SJSA1 (cell line): Measurements from ENCODE around the gene TUBA3E. TPM values are rescaled to one million over a fixed set of nuclear protein-coding genes. Genes with fewer than 3 reads are reported as not detected.
"Not testable (repeated sequence)": the region's sequence is repeated elsewhere in the genome, so short reads cannot be mapped to it uniquely, and the experiment has no call there.

Experiments
- DNase-seq, 2 experiments: peaks; one replicate each; pipeline ENCODE4 v3.0.0-alpha.2; 2015 to 2020; ENCODE audit warnings: low spot score in 2 of 2, low read depth in 1 of 2
- H3K27ac ChIP-seq: fragments of 250-450 bp; sonication (Bioruptor Pico); 2 replicates; pipeline ENCODE4 v1.5.1; 2020; ENCODE audit warnings: mild to moderate bottlenecking, moderate library complexity
- H3K27me3 ChIP-seq: fragments of 250-450 bp; sonication (Bioruptor Pico); replicated peaks from 2 replicates; pipeline ENCODE4 v1.5.1; 2020; ENCODE audit warnings: mild to moderate bottlenecking, moderate library complexity
- H3K36me3 ChIP-seq: fragments of 250-450 bp; sonication (Bioruptor Pico); 2 replicates; pipeline ENCODE4 v1.5.1; 2020; ENCODE audit warnings: mild to moderate bottlenecking
- H3K4me1 ChIP-seq: fragments of 250-450 bp; sonication (Bioruptor Pico); replicated peaks from 2 replicates; pipeline ENCODE4 v1.6.1; 2021; ENCODE audit warnings: mild to moderate bottlenecking
- H3K4me3 ChIP-seq: fragments of 250-450 bp; sonication (Bioruptor Pico); 2 replicates; pipeline ENCODE4 v1.5.1; 2020; ENCODE audit warnings: mild to moderate bottlenecking
- H3K9me3 ChIP-seq: fragments of 250-450 bp; sonication (Bioruptor Pico); replicated peaks from 2 replicates; pipeline ENCODE4 v1.5.1; 2020; ENCODE audit warnings: mild to moderate bottlenecking
- total RNA-seq: library from RNA; depleted of rRNA; stranded (reverse); fragments of >200 nt; shearing (Covaris generic); gene quantifications from 2 replicates; pipeline ENCODE4 v1.2.3, GENCODE V29; 2014; rRNA removed

TUBA3E gene
- not detected in 2 replicates for total RNA-seq

DNA sequence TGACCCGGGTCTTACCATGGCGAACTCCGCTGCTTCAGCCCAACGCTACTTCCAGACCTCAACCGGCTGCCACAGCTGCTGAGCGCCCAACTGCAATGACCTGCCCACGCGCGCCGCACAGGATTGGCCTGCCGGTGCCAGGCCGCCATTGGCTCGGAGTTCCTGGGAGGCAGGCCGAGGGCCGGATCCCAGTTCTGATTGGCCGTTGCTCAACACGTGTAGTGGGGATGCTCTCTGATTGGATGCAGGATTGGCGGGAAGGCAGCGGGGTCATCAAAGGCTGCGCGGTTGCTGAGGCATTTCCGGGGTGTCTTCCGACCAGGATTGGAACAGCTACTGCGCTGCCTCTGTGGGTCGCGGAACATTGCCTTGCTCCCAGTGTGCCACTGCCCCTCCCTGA is at the start of gene TUBA3E:
TUBA3E (minus strand) TSS at position 97 of the 400 bp plus-strand sequence; CDS start at position 18, 79 bp downstream.
- Histone ChIP-seq H3K36me3 (no peaks in the 10 kb centered on the region), H3K27me3 (no peaks in the 10 kb centered on the region), H3K4me3 (no peak within 1 kb of the TSS), H3K4me1 (no peaks in the 10 kb centered on the region), H3K9me3 (no peaks in the 10 kb centered on the region), H3K27ac (no peak within 1 kb of the TSS)
- DNase-seq, result no peak

DNA sequence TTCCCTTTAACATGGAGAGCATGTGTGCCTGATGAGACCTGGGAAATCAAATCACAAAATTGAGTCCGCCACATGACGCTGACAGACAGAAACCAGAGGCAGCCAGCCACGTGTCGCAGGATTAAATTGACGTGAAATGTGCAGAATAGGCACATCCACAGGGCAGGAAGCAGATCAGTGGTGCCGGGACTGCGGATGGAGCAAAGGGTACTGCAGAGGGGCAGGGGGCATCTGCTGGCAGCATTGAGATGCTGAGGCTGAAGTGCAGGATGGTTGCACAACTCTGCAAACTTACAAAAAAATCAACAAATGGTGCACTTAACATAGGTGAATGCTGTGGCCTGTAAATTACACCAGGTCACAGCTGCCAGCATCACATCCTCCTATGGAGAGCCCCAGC is 48.2 kb upstream of the TUBA3E start:
- Histone ChIP-seq H3K4me3 (no peak overlapping the region), H3K36me3 (no peaks in the 10 kb centered on the region), H3K27me3 (no peaks in the 10 kb centered on the region), H3K9me3 (no peaks in the 10 kb centered on the region), H3K4me1 (no peaks in the 10 kb centered on the region), H3K27ac (no peak overlapping the region)
- DNase-seq, result no peak

DNA sequence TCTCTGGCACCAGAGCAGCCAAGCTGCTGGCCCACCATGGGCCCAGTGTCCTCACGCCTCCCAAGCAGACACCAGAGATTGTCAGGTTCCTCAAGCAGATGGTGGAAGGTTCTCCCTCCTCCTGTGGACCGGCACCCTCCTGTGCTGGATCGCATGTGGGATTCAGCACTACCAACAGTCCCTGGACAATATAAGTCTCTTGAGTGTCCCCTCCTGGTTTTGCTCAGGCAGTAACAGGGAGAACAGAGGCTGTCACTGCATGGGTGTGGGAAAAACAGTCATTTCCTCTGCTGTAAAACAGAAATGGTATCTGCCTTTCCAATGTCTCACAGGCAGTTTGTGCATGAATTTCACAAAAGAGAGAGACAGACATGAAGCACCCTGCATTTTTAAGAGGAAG is 47.7 kb upstream of the TUBA3E start:
- DNase-seq, result no peak
- no peaks in the 10 kb centered on the region for H3K9me3 ChIP-seq
- no peak overlapping the region for H3K4me3 ChIP-seq
- peaks cover under 1% of the 10 kb centered on the region; the same call in 1 of the 2 replicates for H3K4me1 ChIP-seq
- H3K27me3 ChIP-seq, result no peaks in the 10 kb centered on the region
- no peaks in the 10 kb centered on the region for H3K36me3 ChIP-seq
- H3K27ac ChIP-seq, result no peak overlapping the region

DNA sequence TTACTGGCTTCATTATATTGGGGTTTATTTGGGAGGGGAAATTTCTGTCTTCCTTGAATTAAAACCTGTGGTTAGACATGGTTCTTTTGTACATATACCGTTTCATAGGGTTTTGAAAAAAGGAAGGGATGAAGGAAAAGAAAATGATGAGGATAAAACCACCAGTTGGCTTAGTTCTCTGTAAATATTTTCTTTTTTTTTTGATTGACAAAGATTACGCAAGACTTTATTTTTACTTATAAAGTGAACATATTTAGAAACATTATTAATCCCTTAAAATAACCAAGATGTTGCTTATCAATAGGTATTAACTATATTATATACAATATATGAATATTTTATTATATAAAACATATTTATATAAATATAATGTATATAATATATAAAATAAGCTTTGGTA is 45.1 kb upstream of the TUBA3E start:
- H3K27ac ChIP-seq, result no peak overlapping the region

DNA sequence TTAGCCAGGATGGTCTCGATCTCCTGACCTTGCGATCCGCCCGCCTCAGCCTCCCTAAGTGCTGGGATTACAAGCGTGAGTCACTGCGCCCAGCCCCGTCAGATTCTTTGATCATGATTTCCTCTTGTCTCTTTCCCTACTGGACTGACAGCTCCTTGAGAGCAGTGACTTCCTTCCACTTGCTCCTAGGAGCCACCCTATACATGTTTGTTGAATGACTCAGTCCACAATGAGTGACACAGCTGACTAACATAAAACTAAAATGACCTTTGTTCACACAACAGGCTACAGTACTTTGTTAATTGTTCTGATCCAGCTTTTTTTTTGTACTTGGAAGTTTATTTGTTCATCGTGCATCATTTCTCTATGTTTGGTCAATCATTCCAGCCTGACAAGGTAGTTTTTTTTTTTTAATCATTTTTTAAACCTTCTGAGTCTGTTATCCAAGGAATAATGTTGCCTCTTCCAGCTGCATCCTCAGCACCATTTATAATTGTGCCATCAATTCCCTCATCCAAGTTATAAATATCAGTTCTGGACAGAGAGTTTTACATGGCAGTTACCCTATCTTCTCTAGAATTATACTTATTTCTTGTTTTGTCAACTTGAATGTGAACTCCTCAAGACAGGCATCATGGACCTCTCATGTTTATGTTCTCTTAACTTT is 42.9 kb upstream of the TUBA3E start:
- Histone ChIP-seq H3K4me1 (peaks cover 3% of the 10 kb centered on the region; the same call in 1 of the 2 replicates), H3K27ac (no peak overlapping the region), H3K27me3 (no peaks in the 10 kb centered on the region), H3K36me3 (no peaks in the 10 kb centered on the region), H3K9me3 (no peaks in the 10 kb centered on the region), H3K4me3 (no peak overlapping the region)
- DNase-seq, result peak; percentile 66 to 79

More for the DNA sequence above, 45.1 kb upstream of the TUBA3E start:
- peaks cover 3% of the 10 kb centered on the region; the same call in 1 of the 2 replicates for H3K4me1 ChIP-seq
- H3K4me3 ChIP-seq, result no peak overlapping the region
- no peaks in the 10 kb centered on the region for H3K9me3 ChIP-seq
- no peaks in the 10 kb centered on the region for H3K27me3 ChIP-seq
- no peaks in the 10 kb centered on the region for H3K36me3 ChIP-seq
- no peak for DNase-seq

DNA sequence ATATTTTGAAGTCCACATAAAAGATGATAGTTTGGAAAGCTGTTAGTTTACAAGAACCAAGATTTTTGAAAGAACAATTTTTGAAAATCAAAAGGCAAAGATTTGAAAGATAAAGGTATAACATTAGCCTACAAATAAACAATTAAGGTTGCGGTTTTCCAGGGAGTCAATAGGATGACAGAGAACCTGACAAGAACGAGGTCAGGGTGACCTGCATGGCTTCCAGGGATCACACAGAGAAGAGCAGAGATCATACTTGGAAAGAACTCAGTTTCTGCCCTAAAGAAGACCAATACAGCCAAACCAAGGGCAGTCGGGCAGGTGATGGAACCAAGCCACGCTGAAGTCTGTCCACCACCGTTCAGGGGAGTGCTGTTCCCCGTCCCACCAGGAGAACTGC is 41.3 kb upstream of the TUBA3E start:
- not testable (repeated sequence) for H3K4me3 ChIP-seq, H3K36me3 ChIP-seq, H3K4me1 ChIP-seq, H3K27me3 ChIP-seq, DNase-seq, H3K9me3 ChIP-seq, H3K27ac ChIP-seq

DNA sequence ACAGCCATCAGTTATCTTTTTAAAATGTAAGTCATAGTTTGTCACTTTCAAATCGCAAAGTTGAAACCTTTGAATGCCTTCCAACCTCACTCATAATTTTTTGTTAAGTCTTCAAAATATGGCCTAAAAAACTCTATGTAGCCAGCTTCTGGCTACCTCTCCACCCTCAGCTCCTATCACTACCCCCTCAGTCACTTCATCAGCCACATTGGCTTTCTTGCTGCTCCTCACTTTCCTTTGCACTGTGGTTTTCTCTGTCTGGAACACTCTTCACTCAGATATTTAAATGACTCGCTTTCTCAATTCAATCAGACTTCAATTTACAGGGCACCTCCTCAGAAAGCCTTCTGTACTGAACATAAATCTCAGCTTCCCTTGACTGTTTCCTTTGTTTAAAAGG is 34.8 kb upstream of the TUBA3E start:
- H3K27me3 ChIP-seq, H3K9me3 ChIP-seq, H3K36me3 ChIP-seq, H3K4me3 ChIP-seq, H3K27ac ChIP-seq, DNase-seq, H3K4me1 ChIP-seq: not testable (repeated sequence)

DNA sequence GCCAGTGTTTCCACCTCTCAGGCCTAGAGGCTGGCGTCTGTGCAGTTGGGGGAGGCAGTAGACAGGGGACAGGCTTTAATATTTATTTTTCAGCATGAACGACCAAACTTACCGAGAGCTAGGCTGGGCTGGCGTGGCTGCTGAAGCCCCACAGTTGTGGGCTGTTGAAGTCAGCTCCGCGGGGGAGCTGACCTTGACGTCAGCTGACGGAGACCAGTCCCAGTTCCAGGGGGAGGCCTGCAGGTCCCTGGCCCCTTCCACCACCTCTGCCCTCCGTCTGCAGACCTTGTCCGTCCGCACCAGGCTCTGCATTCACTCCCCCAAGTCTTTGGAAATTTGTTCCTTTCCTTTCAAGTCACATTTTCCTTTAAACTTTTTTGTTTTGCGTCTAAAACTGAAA is 33.4 kb upstream of the TUBA3E start:
- Histone ChIP-seq H3K4me3 (no peak overlapping the region), H3K27me3 (no peaks in the 10 kb centered on the region), H3K27ac (no peak overlapping the region), H3K36me3 (no peaks in the 10 kb centered on the region), H3K9me3 (no peaks in the 10 kb centered on the region), H3K4me1 (no peaks in the 10 kb centered on the region)
- DNase-seq, result no peak

DNA sequence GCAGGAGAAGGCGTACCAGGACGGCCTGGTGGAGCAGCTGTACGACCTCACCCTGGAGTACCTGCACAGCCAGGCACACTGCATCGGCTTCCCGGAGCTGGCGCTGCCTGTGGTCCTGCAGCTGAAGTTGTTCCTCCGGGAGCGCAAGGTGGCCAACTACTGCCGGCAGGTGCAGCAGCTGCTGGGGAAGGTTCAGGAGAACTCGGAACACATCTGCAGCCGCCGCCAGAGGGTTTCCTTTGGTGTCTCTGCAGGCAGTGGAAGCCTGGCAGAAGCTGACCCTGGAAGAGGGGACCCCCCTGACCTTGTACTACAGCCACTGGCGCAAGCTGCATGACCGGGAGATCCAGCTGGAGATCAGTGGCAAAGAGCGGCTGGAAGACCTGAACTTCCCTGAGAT is 32.7 kb upstream of the TUBA3E start:
- H3K9me3 ChIP-seq, H3K4me1 ChIP-seq, H3K27me3 ChIP-seq, H3K4me3 ChIP-seq, H3K27ac ChIP-seq, DNase-seq, H3K36me3 ChIP-seq: not testable (repeated sequence)

DNA sequence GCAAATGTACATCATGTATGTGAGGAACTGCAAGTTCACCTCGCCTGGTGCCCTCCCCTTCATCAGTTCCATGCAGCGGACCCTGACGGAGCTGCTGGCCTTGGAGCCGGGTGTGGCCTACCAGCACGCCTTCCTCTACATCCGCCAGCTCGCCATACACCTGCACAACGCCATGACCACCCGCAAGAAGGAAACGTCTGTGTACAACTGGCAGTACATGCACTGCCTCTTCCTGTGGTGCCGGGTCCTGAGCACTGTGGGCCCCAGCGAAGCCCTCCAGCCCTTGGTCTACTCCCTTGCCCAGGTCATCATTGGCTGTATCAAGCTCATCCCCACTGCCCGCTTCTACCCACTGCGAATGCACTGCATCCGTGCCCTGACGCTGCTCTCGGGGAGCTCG is 32.1 kb upstream of the TUBA3E start:
- not testable (repeated sequence) for H3K27ac ChIP-seq, DNase-seq, H3K36me3 ChIP-seq, H3K4me3 ChIP-seq, H3K27me3 ChIP-seq, H3K9me3 ChIP-seq, H3K4me1 ChIP-seq

DNA sequence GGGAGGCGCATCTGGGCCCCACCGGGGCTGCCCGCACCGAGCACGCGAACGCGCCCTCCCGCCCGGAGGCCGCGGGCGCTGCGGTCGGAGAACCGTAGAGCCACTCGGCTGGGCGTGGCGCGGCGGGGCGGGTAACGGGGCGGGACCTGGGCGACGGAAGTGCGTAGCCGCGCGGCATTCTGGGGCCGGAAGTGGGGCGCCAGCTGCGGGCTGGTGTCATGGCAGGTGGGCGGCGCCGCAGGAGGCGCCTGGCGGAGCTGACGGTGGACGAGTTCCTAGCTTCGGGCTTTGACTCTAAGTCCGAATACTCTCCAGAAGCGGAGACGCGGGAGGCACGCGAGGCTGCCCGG is 30.9 kb upstream of the TUBA3E start:
- H3K4me3 ChIP-seq, H3K4me1 ChIP-seq, DNase-seq, H3K9me3 ChIP-seq, H3K27ac ChIP-seq, H3K27me3 ChIP-seq, H3K36me3 ChIP-seq: not testable (repeated sequence)

DNA sequence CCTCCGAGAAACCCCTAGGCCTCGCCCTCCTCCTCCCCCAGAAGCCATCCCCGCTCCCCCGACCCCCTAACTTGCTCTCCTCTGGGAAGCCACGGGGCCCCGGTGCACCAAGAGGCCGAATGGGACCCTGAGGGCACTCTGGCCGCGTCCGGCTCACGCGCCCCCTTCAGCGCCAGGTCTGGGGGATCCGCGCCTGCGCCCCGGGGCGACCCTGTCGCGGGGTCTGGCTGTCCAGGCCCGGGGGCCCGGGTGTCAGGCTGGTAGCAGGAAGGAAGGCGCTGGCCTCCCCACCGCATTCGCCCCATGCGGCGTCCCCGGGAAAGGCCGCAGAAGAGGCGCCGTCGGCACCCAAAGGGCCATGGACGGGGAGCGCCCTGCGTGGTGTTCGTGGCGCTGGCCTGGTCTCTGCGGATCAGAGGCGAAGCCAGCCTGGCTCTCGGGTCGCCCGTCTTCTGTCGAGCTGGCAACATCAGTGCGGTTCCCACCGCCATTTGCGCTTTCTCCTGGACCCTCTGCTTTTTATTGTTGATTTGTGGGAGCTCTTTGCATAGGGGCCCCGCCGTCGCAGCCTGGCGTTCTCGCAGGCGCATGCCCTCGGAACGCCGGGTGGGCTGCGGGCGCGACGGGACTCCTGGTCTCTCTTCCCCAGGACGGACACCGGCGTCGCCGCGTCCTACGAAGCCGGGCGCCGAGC is 30.4 kb upstream of the TUBA3E start:
- not testable (repeated sequence) for H3K27ac ChIP-seq, DNase-seq, H3K4me3 ChIP-seq, H3K36me3 ChIP-seq, H3K4me1 ChIP-seq, H3K9me3 ChIP-seq, H3K27me3 ChIP-seq

DNA sequence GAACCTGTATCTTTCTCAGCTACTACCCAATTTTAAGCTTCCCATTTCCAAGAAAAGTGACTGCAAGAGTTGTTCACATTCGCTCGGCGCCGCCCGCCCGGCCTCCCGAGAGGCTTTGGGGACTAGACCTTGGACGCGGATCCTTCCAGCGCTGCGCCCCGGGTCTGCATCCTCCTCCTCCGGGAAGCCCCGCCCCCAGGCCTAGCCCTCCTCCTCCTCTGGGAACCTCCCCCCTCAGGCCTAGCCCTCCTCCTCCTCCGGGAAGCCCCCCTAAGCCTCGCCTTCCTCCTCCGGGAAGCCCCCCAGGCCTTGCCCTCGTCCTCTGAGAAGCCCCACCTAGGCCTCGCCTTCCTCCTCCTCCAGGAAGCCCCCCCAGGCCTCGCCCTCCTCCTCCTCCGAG is 29.8 kb upstream of the TUBA3E start:
- H3K9me3 ChIP-seq, H3K27me3 ChIP-seq, H3K36me3 ChIP-seq, H3K4me1 ChIP-seq, H3K27ac ChIP-seq, DNase-seq, H3K4me3 ChIP-seq: not testable (repeated sequence)

DNA sequence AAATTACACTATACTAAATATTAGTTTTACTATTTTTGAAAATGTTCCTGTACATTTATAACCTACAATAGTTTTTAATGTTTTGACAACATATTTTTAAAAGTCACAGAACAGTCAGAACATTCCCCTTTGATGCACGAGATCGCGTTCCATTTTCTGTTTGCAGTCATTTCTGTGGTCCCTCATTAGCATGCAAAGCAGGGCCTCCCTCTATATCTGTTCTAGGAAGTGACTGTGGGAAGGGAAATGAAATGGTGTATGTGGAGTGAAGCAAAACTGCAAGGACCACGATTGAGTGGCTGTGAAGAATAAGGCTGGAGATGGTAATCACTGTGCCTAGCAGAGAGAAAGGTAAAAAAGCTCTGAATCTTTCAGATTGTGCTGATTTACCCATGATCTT is 24.3 kb upstream of the TUBA3E start:
- H3K27ac ChIP-seq, H3K27me3 ChIP-seq, H3K4me3 ChIP-seq, H3K36me3 ChIP-seq, H3K4me1 ChIP-seq, DNase-seq, H3K9me3 ChIP-seq: not testable (repeated sequence)

DNA sequence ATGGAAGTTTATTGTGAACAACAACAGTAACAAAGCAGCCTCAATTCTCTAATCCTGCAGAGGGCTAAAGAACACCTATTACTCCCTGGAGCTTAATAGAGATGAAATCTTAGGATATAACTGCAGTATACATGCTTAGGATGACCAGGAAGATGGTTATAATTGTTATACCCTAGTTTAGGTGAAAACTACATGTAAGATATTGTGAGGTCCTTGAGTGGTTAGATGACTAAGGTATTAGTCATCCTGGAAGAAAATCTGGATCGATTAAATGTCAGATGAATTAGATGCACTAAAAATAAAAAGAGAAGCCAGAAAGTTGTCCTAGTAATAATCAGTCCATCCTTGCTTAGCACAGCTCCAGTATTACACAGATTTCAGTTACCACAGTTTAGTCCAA is 22.3 kb upstream of the TUBA3E start:
- not testable (repeated sequence) for H3K27ac ChIP-seq, H3K9me3 ChIP-seq, DNase-seq, H3K4me3 ChIP-seq, H3K4me1 ChIP-seq, H3K27me3 ChIP-seq, H3K36me3 ChIP-seq
